Fibroblast of skin of back (primary cell): Measurements from ENCODE around the gene ADAMTSL2.

ENCODE experiments used
- DNase-seq: peaks from one replicate; pipeline ENCODE4 v3.0.0-alpha.2; 2013

The ADAMTSL2 gene

GRCh38 chr9:133518200-133518599 lies 16.3 kb upstream of the ADAMTSL2 start:
- DNase-seq = no peak

- DNase-seq = no peak
Observed at GRCh38 chr9:133518706-133519449, 15.6 kb upstream of the ADAMTSL2 start.

GRCh38 chr9:133519693-133520092 lies 14.8 kb upstream of the ADAMTSL2 start:
- DNase-seq = no peak

GRCh38 chr9:133520121-133520835 lies 14.2 kb upstream of the ADAMTSL2 start:
- no peak for DNase-seq

DNA sequence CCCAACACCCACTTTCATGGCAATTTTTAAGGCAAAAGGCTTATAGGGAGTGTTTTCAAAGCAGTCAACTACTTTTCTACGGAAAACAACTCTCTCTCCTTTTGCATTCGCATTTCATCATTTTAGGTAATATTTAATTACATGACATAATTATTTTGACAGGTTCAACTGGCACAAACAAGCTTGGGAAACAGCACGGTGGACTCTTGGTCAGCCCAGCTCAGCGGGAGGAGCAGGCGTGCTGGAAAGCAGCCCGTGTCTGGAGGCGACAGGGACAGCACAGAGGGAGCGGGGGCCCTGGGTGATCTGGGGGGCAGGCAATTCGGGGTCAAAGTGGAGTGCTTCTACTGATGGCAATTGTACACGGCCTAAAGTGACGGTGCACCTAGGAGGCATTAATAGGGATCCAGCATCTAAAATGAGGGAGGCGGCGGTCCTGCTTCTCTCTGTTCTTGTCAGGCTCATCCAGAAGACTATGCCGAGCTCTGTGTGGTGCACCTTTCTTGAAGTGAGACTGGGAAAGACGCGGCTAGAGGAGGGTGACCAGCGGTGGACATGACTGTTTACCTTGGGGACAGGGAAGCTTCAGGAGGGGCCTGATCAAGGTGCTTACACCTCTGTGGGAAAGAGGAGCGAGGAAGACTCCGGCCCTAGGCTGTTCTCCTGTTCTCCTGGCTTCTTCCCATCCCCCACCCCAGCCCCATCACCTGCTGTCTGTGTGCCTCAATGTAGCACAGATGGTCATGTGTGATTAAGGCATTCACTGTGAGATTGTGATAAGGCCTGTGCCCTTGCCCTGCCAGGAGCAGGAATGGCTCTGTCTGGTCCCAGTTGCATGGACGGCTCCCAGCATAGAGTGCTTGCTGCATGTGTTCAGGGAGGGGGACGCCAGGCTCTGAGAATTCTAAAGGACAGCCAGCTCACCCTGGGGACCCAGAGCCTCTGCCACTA lies 13.1 kb upstream of the ADAMTSL2 start:
- DNase-seq = no peak

- DNase-seq = peak; percentile 46
Observed at GRCh38 chr9:133522073-133522910, 12.2 kb upstream of the ADAMTSL2 start.

DNA sequence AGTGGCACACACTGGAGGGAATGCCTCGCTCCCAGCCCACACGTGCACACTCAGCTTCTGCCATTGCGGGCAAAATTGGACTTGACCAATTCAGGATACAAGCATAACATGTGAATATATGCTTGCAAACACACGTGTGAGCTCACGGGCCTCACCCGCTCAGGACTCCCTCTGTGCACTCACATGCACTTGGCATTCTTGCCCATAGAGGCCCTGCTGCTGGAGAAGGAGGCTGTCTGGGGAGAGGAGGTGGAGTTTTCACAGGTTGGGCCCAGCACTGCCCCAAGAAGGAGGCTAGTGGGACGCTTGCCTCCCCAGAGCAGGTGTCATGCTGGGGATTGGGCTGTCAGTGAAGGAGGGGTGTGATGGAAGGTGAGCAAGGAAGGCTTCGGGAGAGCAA lies 11.4 kb upstream of the ADAMTSL2 start:
- no peak for DNase-seq

GRCh38 chr9:133524146-133524545 lies 10.4 kb upstream of the ADAMTSL2 start:
- no peak for DNase-seq

GRCh38 chr9:133524679-133525228 lies 9.8 kb upstream of the ADAMTSL2 start, which contains the start of gene MYMK:
Gene MYMK (minus strand): TSS chr9:133524959. CDS start chr9:133524844, 115 bp downstream.
- no peak for DNase-seq

- DNase-seq = no peak
Observed at GRCh38 chr9:133525677-133526076, 8.8 kb upstream of the ADAMTSL2 start.

DNA sequence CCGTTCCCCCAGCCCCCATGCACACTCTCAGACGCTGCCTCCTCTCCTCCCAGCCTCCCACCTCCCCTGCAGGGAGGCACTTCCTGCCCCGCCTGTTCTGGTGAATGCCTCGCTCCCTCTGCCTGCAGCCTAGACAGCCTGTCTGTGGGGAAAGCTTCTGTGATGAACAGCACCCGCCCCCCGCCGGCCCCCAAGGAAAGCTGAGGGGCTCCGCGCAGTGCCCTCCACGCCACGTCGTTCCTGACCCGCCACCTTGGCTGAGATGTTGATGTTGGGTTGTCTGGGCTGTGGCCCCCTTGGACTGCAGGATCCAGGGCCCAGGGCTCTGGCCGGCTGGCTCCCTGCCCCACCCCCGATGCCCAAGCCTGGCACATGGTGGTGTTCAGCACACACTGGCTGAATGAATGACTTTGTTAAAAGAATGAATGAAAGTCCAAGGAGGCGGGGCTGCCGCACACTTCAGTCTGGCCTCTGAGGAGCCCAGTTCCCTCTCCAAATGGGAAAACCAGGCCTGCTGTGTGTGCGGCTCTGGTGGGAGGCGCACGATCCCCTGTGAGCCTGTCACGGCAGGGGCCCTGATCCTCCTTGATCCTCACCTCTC lies 7.7 kb upstream of the ADAMTSL2 start:
- peak; percentile 14 for DNase-seq

DNA sequence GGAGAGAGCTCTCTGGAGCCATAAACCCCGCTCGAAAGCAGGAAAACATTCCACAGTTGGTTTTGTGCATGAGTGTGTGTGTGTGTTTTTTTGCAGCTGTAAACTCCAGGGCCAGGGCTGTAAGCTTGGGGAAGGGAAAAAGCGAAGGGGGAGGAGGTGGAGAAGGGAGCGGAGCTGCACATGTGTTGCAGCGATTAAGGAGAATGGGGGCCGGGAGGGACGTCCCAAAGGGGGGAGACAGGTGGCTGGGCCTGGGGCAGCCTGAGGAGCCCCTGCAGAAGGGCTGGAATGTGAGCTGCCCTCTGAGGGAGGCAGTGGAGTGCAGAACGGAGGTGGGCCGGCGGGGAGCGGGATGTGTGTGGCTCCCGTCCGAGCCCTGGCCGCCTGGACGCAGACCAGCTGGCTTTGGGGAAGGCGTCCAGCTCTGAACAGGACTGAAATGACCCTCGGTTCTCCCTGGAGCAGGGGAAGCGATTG lies 7.0 kb upstream of the ADAMTSL2 start:
- no peak for DNase-seq

DNA sequence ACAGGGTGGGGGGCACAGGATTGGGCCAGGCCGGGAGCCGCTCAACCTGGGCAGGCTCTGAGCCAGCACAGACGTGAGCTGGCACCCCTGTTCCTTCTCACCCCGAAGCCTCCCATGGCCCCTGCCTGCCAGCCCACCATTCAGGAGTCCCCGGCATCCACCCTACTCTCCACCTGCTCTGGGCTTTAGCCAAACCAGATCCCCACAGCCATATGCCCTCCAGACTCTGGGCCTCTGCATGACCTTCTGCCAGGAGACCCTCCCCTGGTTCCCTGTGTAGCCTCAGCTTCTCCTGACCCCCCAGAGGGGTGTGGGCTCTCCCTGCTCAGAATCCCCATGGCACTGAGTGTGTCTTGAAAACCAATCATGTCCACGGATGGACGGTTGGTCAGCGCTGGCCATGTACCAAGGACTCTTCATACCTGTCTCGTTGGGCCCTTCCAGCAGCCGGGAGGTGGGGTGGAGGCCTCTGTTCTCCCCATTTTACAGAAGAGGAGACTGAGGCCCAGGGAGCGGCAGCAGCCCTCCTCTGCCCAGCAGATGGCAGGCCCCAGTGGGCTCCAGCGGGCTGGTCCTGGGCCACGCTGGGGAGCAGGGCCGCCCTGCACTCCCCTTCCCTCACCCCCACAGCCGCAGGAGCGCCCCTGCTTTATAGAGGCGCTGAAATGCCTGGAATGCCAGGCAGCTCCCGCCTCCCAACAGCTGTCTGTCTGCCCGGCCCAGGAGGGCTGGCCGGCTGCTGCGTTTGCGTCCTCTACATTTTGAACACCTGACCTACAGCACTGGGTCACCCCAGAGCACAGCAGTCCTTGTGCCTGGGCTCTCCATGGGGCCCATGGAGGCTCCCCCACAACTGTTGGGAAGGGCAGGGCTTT lies 6.3 kb upstream of the ADAMTSL2 start:
- no peak for DNase-seq

DNA sequence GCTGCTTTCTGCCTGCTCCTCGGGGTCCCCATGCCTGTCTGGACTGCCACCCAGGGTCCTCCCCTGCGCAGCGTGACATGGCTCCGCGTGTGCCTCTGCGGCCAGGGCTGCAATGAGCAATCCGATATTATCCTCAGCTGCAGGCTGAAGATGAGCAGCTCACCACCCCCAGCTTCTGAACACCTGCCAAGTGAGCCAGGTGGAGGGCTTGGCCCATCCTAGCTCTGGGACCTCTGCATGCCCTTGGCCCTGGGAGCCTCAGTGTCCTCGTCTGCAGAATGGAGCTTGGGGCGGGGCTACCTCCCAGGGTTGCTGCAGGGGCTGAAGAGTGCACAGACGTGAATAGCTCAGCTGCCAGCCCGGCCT lies 5.6 kb upstream of the ADAMTSL2 start:
- DNase-seq = no peak

GRCh38 chr9:133529457-133529856 lies 5.0 kb upstream of the ADAMTSL2 start:
- DNase-seq = no peak

- no peak for DNase-seq
Observed at GRCh38 chr9:133529874-133530273, 4.6 kb upstream of the ADAMTSL2 start.

DNA sequence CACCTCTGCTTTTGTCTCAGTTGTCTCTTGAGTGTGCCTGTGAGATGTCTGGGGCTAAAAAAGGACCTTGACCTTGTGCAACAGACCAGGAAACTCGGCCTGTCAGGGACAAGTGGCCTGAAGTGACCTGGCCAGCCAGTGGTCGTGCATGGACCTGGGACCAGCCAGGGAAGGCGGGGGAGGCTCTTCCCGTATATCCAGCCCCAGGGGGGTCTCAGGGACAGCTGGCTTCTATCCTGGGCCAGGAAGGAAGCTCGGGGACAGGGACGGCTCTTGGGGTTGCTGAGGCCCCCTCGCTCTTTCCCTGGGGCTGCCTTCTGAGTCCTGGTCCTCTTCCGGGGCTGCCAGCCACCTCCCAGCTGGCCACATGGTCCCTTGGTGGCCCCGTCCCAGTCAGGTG lies 3.2 kb upstream of the ADAMTSL2 start:
- DNase-seq = no peak

DNA sequence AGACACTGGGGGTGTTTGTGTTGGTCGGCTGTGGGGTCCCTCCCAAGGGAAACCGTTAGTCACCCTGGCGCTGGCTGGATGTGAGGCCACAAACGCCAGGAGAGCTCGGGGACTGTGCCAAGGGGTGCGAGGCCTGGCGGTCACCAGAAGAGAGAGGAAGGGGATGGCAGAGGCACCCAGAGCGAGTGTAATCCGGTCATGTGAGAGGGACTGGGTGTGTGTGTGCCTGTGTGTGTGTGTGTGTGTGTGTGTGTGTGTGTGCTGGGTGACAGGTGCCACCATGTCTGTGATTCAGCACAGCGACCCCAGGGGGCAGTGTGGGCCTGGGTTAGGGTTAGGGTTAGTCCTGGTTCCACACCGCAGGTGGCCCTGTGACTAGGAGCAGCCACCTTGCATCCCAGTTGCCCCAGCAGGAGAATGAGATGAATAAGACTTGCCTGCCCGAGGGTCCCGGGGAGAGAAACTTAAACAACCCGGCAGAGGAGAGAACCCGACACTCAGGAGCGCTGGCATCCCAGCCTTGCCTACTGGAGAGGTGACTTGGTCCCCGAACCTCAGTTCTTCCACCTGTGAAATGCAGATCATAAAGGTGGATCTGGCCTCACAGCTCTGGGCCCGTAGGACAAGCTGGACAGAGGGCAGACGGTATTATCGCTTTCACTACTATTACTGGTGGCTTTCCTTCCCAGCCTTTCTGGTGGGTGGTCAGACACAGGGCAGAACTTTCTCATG lies 1.4 kb upstream of the ADAMTSL2 start:
- DNase-seq = peak; percentile 30

DNA sequence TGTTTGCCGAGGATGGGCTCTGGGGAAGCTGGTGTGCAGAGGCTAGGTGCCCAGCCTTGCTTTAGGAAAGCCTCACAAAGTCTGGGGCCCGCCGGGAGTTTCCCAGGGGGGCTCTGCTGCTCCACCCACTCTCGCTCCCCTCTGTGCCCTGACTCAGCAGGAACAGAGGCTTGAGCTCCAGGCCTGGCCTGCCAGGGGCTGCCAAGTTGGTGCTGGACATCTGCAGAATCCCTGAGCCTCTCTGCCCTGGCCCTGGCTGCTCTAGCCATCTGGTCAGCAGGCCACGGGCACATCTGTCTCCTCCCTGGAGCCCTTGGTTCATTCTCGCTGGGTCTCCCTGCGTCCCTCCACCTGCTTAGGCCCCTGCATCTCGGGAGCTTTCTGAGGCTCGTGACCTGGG lies 647 bp upstream of the ADAMTSL2 start:
- DNase-seq = no peak
